Muscle of arm (tissue), 12 donors: ENCODE data around the gene MEIOSIN. TPM values are rescaled to one million over a fixed set of nuclear protein-coding genes. Genes with fewer than 3 reads are reported as not detected.
"Not testable (repeated sequence)": the region's sequence is repeated elsewhere in the genome, so short reads cannot be mapped to it uniquely, and the experiment has no call there.

ENCODE experiments used
- DNase-seq: peaks from one replicate; pipeline ENCODE4 v3.0.0-alpha.2; 2013
- polyA plus RNA-seq, 12 donors: library from polyadenylated mRNA; unstranded; fragments of 120-200 nt; gene quantifications; one replicate each; pipeline ENCODE4 v1.2.1, GENCODE V29; 2013; ENCODE audit not compliant: insufficient read length in 12 of 12

Gene MEIOSIN
- polyA plus RNA-seq, 12 donors: not detected

DNA sequence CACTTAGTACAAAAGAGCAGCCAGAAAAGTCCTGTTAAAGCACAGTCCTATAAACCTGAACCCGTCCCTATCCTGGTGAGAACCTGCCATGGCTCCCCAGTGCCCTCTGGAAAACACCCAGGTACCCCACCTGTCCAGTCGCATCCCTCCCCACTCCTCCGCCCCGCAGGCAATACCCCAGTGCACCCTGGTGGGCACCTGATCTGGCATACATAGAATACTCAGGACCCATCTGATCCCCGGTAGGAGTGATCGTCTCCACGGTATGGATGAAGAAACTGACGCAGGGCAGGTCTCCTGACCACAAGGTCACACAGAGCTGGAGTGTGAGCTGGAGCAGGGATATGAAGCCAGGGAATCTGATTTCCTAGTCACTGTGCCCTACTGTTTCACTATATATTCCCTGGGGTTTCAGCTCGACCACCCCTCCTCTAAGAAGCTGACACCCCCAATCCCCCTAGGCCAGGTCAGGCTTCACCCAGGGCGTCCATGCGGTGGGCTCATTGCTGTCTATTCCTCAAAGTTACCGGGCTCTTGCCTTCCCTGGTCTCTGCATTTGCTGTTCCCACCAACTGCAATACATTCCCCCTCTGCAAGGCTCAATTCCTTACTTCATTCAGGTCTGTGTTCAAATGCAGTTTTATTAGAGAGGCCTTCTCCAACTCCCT, 15.1 kb upstream of the MEIOSIN start:
- DNase-seq: no peak

DNA sequence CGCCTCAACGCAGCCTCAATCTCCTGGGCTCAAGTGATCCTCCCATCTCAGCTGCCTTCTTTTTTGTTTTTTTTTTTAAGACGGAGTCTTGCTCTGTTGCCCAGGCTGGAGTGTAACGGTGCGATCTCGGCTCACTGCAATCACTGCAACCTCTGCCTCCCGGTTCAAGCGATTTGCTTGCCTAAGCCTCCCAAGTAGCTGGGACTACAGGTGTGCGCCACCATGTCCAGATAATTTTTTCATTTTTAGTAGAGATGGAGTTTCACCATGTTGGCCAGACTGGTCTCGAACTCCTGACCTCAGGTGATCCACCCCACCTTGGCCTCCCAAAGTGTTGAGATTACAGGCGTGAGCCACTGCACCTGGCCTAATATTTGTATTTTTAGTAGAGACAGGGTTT, 13.2 kb upstream of the MEIOSIN start:
- not testable (repeated sequence) for DNase-seq

DNA sequence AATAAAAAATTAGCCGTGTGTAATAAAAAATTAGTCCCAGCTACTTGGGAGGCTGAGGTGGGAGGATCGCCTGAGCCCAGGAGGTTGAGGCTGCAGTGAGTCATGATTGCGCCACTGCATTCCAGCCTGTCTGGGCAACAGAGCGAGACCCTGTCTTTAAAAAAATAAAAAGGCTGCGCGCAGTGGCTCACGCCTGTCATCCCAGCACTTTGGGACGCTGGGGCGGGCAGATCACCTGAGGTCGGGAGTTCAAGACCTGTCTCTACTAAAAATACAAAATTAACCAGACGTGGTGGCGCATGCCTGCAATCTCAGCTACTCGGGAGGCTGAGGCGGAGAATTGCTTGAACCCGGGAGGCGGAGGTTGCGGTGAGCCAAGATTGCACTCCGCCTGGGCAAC, 4.6 kb upstream of the MEIOSIN start:
- DNase-seq: not testable (repeated sequence)

DNA sequence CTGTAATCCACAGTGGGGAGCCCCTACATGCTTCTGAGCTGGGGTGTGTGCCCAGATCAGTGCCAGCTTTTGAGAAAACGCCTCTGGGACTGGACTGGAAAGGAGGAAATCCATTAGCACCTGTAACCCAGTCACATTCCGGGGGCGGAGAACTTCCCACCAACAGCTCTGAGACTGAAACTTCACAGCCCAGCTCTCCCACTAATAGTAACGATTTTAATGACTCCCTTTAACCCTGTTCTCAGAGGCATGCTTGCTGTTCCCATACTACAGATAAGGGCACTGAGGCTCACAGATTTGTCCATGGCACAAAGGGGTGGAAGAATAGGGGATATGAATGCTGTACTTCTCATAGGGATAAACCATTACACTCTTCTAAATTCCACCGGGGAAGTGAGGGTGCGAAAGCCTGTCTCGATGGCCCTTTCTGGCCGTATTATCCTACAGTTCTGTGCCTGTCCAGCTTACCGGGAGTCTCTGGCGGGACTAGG, 3.4 kb upstream of the MEIOSIN start:
- DNase-seq: no peak

DNA sequence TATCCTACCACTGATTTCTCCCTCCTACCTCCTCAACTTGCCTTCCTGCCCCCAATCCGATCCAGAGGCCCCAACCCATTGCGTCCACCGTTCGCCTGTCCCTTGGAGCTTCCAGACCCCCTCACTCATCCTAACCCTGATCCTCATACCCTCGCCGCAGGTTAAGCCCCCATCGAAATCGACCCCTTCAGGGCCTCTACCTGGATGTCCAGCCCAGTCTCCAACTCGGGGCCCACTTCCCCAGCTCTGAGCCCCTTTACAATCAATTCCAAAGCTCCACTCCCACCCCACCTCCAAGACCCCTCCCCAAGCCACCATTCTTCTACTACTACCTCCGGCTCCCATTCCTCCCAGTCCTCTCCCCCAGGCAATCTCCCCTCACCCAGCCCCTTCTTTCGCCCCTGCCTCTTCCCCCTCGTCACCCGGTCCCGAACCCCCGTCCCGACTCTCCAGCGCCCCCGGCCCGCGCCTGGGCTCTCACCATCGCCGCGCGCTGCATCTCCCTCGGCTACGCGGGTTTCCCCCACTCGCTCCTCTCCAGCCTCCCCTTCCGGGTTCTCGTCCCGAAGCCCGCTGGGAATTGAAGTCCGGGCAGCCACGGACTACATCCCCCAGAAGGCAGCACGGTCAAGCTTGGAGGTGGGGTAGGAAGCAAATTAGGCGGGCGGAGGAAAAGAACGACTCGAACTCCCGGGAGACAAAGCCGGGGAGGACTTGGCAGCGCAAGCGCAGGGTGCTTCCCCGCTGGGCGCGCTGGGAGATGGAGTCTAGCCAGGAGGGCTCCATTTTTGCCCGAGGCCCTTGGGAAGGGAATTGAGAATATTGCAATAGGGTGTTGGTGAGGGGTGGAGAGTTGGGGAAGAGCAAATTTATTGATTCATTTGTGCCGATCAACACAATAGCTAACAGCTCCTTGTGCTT, 2.6 kb upstream of the MEIOSIN start, which contains the start of gene FBXO46:
Gene FBXO46 (minus strand): TSS at position 529 of the 921 bp plus-strand sequence. CDS start 17,401 bp downstream, outside the sequence.
- DNase-seq: peak; percentile 95

DNA sequence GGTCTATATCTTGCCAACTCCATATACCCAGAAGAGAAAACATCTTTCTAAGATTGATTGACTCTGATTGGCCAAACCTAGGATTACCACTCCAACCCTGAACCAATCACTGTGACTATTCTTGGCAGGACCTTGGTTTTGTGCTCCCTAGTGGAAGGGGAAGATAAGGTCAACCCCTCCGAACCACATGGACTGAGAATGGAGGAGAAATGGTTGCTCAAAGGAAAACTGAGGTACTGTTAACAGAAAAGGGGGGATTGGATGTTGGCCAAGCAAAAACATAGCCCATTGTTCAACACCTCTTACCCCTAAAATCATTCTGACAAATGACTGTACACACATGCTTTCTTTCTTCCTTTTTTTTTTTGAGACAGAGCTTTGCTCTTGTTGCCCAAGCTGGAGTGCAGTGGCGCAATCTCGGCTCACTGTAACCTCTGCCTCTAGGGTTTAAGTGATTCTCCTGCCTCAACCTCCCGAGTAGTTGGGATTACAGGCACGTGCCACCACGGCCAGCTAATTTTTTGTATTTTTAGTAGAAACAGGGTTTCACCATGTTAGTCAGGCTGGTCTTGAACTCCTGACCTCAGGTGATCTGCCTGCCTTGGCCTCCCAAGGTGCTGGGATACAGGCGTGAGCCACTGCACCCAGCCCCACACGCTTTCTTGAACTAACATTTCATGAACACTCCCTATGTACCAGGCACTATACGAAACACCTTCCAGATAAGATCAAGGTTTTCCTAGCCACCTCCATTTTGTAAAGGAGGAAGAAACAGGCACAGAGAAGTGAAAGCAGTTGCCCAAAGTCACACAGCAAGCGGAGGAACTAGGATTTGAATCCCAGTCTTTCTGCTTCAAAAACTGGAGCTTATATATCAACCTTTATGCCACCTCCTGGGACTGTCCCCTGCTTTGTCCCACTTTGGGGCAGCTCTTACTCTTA, 6.5 kb downstream of the MEIOSIN start:
- DNase-seq: no peak

DNA sequence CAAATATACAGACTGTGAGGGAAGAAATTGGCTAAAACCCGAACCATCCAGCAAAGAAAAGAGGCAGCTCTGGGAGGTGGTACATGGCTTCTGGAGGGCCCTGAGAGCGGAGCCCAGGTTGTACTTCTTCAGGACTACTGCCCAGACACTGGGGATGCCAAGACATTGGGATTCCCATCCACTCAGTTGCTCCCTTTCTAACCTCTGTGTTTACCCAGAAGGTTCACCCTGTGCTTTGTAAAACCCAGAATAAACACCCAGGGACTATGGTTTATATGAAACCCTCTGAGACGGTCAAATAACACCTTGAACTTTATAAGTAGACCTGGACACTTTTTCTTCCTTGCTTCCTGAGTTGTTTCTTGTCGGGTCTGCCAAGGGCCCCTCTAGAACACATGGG, 9.7 kb downstream of the MEIOSIN start:
- DNase-seq: no peak

DNA sequence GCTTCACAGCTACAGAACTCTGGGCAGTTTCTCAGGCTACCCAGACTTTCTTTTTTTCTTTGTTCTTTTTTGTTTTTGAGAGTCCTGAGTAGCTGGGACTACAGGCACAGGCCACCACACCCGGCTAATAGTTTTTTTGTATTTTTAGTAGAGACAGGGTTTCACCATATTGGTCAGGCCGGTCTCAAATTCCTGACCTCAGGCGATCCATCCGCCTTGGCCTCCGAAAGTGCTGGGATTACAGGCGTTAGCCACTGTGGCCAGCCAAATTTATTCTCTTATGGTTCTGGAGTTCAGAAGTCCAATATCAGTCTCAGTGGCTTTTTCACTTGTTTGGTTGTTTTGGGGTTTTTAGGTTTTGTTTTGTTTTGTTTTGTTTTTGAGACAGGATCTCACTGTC, 12.4 kb downstream of the MEIOSIN start:
- no peak for DNase-seq

DNA sequence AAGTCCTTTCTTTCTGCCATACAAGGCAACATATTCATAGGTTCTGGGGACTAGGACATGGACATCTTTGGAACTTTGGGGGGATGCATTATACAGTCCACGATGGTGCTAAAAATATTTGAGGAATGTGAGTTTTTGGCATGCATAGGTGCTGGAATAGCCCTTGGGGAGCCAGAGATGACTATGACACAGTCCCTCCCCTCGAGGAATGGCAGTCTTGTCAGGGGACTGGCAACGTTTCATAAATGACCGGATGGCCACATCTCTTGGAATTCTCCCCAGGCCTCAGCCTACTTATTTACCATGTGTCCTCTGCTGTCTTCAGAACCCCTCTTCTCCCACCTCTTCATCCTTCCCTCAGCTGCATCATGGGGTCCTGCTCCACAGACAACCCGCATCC, 13.6 kb downstream of the MEIOSIN start:
- DNase-seq: no peak

DNA sequence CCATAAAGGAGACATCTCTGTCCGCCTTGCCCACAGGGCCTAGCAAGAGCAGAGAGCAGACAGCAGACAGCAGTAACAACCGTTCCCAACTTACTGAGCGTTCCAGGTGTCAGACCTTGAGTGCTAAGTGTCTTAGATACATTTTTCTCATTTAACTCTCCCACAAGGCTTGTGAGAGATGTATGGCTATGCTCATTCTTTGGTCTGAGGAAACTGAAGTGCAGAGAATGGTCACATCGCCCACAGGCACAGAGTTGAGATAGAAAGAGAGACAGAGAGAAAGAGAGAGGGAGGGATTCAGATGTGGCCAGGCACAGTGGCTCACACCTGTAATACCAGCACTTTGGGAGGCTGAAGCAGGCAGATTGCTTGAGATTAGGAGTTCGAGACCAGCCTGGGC, 14.3 kb downstream of the MEIOSIN start:
- DNase-seq: no peak

DNA sequence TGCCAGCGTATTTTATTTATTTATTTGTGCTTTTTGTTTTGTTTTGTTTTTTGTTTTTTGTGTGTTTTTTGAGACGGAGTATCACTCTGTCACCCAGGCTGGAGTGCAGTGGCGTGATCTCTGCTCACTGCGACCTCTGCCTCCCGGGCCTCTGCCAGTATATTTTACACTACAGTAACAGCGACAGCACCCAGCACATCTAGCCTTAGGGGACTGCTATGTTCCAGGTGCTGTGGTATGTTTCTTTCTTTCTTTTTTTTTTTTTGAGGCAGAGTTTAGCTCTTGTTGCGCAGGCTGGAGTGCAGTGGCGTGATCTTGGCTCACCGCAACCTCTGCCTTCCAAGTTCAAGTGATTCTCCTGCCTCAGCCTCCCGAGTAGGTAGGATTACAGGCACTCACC, 18.2 kb downstream of the MEIOSIN start:
- not testable (repeated sequence) for DNase-seq

DNA sequence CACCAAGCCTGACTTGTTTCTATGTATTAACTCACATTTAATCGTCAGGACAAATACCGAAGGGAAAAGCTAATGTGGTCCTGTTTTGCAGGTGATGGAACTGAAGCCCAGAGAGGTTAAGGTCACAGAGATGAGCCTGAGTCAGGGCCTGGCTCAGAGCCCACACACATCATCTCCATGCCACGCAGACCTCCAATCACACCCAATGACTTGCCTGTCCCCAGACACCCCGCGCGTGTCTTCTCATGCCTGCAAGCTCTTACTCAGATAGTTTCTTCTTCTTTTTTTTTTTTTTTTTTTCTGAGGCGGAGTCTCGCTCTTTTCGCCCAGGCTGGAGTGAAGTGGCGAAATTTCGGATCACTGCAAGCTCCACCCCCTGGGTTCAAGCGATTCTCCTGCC, 19.4 kb downstream of the MEIOSIN start:
- no peak for DNase-seq

DNA sequence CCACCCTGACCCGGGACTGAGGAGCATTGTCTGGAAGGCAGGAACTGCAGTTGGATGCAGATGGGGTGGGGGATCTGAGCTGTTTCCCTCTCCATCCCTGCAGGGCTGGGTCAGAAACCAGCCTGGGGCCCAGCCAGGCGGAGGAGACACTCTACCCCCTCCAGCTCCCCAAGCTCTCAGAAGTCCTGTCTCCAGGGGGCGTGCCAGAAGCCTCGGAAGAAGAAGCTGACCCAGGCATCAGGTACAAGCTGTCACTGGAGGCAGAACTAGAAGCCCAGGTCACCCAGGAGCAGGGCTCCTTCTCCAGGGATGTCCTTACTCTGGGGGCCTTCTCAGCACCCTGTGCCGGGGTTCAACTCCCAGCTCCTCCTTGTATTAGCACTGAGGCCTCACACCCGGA, 20.3 kb downstream of the MEIOSIN start:
- no peak for DNase-seq

DNA sequence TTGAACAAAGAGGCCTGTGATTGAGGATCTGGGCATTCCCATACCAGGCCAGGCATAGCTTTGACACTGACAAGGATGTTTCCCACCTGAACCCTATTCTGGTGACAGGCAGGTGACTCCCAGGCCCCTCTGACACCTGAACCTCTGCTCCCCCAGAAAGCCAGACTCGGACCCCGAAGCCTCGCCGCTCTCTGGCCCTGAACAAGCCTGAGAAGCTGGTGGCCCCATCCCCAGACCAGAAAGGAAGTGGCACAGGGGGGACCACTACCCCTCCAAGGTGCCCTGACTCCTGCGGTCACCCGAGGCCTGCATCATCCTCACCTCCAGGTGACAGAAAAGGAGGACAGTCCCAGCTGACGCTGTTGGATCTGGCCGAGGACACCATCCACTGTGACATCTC, 21.1 kb downstream of the MEIOSIN start:
- no peak for DNase-seq

DNA sequence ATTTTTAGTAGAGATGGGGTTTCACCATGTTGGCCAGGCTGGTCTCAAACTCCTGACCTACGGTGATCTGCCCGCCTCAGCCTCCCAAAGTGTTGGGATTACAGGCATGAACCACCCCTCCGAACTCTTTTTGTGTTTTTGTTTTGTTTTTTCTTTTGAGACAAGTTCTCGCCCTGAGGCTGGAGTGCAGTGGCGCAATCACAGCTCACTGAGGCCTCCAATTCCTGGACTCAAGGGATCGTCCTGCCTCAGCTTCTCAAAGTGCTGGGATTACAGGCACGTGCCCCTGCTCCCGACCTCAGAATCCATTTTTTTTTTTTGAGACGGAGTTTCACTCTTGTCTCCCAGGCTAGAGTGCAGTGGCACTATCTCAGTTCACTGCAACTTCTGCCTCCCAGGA, 24.5 kb downstream of the MEIOSIN start:
- DNase-seq: no peak

DNA sequence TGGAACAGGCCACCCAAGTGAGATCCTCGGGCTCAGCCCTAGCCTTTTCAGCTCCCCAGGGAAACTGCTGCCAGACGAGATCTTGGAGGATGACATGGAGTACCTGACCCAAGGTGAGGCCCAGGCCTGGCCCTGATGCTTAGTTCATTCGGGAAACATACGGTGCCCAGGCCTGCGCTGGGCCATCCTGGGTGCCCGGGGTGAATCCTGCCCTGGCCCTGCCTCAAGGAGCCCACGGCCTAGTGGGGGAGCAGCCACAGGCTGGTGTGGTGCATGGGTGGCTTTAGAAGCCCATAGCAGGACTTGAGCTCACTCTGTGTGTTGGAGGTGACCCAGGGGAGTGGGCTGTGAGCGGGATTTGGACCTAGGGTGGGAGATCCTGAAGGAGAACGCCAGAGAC, 25.7 kb downstream of the MEIOSIN start:
- DNase-seq: no peak

DNA sequence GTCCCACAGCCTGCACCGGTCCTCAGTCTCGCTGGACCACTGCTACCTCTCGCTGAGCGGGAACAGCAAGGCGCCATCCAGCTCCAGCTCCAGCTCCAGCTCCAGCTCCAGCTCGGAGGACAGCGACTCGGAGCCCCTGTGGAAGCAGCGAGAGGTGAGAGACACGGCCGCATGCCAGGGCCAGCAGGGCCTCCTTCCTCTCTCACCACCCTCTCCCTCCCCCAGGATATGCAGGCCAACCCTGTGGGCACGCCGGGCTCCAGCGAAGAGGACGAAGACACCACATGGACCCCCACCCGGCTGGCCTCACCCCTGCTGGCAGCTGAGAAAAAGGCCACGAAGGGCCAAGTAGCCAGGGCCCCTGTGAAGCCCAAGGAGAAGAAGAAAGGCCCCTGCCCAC, 28.5 kb downstream of the MEIOSIN start:
- DNase-seq: no peak

DNA sequence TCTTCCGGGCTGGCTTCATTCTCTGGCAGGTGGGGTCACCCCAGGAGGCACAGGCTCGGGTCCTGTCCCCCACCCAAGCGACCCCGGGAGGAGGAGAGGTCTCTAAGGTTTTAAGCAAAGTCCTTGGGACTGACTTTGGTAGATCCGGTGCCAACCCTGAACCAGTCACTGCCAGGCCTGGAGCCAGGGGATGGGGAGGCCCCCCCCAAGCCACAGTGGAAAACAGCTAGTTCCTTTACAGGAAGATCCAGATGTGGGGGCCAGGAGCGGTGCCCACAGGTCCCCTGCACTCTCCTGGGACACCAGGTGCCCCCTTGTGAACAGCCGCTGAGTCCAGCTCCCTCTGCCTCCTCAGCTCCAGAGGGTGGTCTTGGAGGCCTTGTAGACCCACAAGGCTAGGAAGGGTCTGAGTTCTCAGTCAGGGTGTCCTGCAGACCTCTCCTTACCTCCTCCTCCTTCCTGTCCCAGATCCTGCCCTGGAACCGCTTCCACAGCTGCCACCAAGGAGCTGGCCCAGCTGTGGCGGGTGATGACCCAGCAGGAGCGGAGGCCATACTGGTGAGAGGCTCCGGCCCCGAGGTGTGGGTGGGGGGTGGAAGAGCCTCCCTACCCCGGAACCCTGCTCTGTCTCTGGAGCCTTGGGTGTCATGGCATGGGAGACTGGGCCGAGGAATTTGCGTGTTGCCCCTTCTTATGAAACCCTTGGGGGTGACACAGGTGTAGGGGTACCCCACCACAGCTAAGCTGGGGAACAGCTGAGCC, 29.8 kb downstream of the MEIOSIN start:
- DNase-seq: no peak

DNA sequence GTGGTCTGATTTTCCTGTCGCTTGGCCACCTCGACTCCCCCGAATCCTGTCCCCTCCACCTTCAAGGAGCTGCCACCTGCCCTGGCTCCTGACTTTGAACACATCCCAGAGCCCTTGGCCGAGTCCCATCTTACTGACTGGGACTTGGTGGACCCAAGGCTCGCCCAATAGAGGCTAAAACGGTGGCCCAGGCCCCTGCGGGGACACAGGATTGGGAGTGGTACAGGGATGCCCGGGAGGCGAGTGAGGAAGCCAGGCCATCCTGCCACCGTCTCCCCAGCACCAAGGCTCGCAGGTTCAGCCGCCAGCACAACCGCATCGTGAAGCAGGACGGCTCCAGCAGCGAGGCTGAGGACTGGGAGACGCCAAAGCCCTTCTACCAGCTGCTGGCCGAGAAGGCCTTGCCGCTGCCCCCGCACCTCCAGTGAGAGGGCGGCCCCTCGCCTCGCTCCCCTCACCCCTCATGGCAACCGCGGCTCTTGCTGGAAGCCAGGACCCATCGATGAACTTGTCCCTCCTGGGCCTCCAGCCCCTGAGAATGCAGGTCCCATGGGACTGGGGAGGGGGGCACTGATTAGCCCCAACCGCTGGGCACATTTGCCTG, 30.6 kb downstream of the MEIOSIN start:
- no peak for DNase-seq

DNA sequence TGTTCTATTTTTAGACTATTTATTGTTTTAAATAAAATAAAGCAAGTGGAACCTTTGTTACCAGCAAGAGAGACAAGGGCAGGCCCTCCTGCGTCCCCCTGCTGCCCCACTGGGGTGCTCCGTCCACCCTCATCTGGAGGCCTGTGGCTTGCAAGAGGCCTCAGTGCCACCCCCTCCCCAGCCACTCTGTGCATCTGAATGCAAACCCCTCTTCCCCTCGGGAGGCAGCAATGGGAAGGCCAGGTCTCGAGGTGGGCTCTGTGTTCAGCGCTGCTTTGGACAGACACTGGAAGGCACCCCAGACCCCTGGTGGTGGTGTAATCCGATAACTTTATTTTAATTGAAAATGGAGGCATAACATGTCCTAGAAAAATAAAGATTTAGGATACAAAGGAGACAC, 31.2 kb downstream of the MEIOSIN start:
- no peak for DNase-seq
